PC-9 (cell line): ENCODE data around the gene HSD17B10.

Experiments
- EZH2 ChIP-seq: fragments of 200-600 bp; sonication (generic); IDR thresholded peaks from 2 replicates; pipeline ENCODE4 v1.8.0; 2017; ENCODE audit warnings: antibody characterized with exemption, low read depth
- TF ChIP-seq, protein P1 (sequence below): fragments of 200-600 bp; sonication (generic); conservative IDR thresholded peaks from 2 replicates; pipeline ENCODE4 v1.6.1; 2017; ENCODE audit warnings: mixed run types, antibody characterized with exemption, mild to moderate bottlenecking, moderate library complexity

DNA sequence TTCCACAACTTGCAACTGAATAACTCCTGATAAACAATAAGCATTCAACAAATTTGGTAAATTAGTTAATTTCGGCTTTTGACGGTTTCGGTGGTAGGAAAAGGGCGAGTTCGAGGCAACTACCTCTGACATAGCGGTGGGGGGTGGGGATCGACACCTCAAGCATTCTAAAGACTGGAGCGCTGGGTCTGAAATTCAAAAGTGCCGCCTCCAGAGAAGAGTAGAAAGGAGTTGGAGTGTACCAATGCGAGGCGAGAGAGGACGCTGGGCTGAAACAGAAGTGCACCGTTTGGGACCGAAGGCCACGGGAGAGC is 12.4 kb downstream of the HSD17B10 start:
- TF ChIP-seq, protein P1, sequence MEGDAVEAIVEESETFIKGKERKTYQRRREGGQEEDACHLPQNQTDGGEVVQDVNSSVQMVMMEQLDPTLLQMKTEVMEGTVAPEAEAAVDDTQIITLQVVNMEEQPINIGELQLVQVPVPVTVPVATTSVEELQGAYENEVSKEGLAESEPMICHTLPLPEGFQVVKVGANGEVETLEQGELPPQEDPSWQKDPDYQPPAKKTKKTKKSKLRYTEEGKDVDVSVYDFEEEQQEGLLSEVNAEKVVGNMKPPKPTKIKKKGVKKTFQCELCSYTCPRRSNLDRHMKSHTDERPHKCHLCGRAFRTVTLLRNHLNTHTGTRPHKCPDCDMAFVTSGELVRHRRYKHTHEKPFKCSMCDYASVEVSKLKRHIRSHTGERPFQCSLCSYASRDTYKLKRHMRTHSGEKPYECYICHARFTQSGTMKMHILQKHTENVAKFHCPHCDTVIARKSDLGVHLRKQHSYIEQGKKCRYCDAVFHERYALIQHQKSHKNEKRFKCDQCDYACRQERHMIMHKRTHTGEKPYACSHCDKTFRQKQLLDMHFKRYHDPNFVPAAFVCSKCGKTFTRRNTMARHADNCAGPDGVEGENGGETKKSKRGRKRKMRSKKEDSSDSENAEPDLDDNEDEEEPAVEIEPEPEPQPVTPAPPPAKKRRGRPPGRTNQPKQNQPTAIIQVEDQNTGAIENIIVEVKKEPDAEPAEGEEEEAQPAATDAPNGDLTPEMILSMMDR: no peak
- no peak for TF ChIP-seq EZH2
